Stimulated activated CD8-positive, alpha-beta memory T cell treated with anti-CD3 and anti-CD28 coated beads, Interleukin-4, amount 100 ng/mL, for 1 hour (primary cell): ENCODE data around the gene CEP192.
A peak's percentile ranks its signal among the peaks of the same experiment; 100 is the strongest.
"Not testable (repeated sequence)": the region's sequence is repeated elsewhere in the genome, so short reads cannot be mapped to it uniquely, and the experiment has no call there.

ENCODE experiments used
- DNase-seq, 2 donors: peaks; one replicate each; pipeline ENCODE4 v3.0.0-alpha.2; 2020; ENCODE audit warnings: low read depth in 2 of 2, low spot score in 1 of 2

Gene CEP192

DNA sequence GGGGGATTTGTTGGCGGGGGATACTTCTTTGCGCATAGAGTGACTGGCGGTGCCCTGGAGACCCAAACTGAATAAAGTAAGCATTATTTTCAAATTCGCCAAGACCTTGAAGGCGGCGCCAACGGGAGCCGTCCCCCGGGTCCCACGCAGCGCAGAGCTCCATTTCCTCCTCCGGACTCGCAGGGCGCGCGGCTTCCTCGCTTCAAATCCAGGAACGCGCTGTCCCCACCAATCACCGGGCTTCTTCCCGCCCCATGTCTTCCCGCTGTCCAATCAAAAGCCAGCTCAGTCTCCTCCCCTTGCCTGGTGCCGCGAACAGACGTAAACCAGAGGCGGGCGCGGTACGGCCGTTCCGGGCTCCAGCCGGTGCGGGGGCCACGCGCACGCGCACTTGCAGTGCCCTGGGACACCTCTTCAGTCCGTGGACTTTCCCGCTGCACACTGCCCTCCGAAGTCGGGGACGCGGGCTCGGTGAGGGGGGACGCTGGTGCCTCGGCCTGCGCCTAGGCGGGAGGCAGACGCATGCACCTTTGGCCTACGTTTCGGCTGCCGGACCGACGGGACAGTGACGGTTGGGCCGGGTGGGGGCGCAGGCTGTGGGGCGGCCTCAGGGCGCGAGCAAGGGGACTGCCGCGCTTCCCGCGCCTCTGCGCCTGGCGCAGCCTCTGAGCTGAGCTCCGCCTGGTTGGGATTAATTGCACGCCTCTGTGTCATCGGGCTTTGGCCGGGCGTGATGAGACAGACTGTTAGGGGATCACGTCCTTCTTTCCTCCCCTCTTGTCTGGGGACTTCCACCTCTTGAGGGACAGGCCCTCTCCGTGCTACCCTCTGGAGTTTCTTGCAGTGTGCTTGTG is at the start of gene CEP192:
TSS of gene CEP192 (plus strand) at position 396 of the 854 bp plus-strand sequence. CDS start 8,063 bp downstream, outside the sequence.
- DNase-seq = peak; percentile 90 to 93

DNA sequence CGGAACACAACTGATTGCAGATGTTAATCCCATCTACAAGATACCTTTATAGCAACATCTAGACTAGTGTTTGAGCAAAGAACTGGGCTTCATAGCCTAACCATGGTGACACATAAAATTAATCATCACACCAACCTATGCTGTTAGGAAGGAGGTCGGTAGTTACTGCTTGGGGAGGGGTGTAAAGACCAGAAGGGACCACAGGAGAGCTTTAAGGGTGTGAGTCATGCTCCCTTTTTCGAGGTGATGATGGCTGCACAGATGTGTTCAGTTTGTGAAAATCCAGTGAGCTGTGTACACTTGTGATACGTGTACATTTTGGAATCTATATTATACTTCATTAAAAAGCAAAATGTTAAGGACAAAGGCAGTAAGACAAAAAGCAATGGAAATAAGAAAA is 47.9 kb upstream of the CEP192 start:
- DNase-seq = no peak

DNA sequence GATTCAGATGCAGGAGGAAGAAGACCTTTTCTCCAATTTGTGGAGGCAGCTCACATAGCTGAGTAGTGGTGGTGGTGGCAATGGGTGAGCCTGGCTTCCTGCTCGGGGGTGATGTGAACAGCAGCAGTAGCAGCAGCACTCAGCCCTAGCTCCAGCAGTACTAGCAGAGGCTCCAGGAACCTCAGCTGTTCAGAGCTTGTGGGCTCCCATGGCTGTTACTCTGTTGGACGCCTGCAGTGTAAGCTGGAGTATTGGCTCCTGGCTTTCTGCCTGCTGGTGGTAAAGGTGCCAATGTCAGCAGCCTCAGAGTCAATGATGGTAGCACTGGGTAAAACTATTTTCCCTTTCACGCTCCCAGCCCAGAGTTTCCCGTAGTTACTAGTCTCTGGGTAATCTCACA is 46.5 kb upstream of the CEP192 start:
- DNase-seq = no peak

DNA sequence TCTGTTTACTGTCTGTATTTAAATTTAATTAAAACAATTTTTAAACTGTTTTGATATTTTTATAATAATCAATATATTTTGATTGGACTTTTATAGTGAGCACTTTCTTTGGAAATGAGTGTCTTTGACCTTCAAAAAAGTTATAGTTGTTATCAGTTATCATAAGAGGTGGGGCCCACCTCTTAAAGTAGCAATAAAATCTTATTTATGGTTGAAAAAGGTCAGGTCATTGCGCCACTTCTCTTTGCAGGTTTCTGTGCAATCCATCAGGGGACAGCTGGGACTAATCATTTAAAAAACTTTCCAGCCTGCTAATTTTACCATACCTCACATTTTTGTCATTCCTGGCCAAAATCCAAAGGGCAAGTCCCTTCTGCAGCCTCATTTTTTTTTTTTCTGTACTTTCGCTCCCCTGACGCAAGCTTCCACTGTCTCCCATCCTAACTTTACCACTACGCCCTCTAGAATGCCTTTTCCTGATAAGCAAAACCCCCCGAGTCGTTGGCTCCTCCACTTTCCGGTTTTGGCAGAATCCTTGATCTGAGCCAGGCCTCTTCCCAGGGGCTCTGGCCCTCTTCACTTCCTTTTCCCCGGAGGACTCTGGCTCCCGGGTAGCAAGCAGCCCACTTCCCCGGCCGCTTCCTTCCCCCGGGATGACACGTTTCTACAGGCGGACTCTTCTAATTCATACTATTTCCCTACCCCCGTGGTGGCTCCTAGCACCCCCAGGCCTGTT is 44.4 kb upstream of the CEP192 start:
- DNase-seq = no peak

DNA sequence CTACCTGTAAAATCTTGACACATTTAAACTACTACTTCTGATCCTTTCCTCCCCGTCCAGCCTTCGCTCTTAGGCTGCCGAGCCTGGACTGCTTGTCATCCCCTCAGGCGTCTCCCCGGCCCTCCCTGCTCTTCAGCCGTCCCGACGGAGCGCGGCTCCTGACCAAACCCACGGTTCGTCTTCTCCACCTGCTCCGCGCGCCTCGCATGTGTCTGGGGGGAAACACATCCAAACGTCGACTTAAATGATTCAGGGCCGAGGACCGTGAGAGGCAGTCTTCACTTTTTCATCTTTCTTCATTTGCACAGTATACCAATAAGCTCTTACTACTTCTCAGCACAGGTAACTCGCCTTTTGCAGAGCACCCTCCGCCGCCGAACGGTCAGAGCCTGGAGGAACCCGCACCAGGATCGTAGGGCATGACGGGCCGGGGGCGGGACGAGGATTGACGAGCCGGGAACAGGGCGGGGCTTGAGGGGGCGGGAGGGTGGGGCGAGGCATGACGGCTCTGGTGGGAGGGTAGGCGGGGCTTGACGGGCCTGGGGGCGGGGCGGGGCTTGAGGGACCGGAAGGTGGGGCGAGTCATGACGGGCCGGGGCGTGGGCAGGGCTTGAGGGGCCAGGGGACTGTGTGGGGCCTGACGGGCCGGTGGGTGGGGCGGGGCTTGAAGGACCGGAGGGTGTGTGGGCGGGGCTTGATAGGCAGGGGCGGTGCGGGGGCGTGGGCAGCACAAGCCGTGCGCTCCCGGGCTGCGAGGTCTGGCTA is 43.7 kb upstream of the CEP192 start, which contains the start of gene SEH1L:
TSS of gene SEH1L (plus strand) at position 727 of the 765 bp plus-strand sequence. CDS start 111 bp downstream, outside the sequence.
- peak; percentile 99 for DNase-seq

GRCh38 chr18:12948050-12948804 is 42.9 kb upstream of the CEP192 start:
- DNase-seq = peak; percentile 97 to 98

- no peak for DNase-seq
Measured at GRCh38 chr18:12958478-12958877, 32.7 kb upstream of the CEP192 start.

DNA sequence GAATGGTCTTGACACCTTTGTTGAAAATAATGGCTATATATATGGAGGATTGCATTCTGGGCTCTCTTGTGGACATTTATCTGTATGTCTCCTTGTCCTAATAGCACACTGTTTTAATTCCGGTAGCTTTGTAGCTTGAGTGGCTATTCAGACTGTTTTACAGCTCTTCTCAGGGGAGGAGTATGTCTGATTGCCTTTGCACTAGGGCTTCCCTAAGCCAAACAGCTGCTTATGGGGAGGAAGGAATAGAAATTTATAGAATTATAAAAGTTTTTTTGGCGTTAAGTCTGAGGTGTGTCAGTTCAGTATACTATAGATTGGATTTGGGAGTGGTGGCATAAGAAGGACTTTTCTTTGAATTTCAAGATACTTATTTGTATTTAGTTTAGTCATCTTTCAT is 30.8 kb upstream of the CEP192 start:
- no peak for DNase-seq

- no peak for DNase-seq
Measured at GRCh38 chr18:12960853-12961397, 30.2 kb upstream of the CEP192 start.

DNA sequence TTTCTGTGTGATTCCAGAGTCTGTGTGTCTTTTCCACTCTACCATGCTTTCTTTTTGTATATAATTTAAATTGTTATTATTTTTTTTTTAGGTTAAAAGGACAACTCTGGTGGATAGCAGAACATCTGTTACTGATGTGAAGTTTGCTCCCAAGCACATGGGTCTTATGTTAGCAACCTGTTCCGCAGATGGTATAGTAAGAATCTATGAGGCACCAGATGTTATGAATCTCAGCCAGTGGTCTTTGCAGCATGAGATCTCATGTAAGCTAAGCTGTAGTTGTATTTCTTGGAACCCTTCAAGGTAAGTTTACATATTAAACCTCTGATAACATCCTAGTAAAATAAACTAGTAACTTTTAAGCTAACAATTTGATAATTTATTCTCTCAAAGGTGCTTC is 28.1 kb upstream of the CEP192 start:
- no peak for DNase-seq

- DNase-seq = no peak
Measured at GRCh38 chr18:12968115-12968514, 23.0 kb upstream of the CEP192 start.

DNA sequence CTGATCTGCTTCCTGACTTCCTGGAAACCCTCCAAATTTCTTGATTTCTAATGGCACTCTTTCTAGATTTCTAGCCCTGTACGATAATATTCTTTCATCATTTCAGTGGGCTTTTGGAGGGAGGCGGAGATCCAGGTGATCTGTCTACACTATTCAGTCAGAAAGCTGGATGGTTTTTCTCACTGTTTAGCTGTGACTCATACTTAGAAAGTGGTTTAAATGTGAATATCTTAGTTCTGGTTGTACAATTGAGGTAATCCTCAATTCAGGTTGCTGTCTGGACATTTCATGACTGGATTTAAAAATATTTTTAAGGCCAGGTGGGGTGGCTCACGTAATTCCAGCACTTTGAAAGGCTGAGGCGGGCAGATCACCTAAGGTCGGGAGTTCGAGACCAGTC is 22.5 kb upstream of the CEP192 start:
- DNase-seq = no peak

GRCh38 chr18:12973562-12974213 is 17.5 kb upstream of the CEP192 start:
- no peak for DNase-seq

DNA sequence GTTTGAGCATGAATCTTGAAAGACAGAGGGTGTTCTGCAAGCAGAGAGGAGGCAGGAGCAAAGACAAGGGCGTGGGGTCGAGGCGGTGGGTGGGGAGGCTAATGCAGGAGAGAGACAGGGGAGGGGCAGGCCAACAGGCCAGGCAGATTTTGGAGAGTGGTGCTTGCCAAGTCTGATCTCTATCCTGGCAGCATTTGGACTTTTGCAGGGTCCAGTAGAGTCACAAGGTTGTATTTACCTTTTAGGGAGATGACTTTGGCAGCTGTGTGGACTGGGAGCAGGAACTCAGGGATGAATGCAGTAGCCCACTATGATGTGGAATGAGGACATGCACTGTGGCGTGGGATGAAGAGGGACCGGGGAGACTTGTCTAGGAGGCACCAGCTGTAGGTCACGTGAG is 15.7 kb upstream of the CEP192 start:
- no peak for DNase-seq

- DNase-seq = no peak
Measured at GRCh38 chr18:12976305-12976704, 14.9 kb upstream of the CEP192 start.

- DNase-seq = not testable (repeated sequence)
Measured at GRCh38 chr18:12980065-12980464, 11.1 kb upstream of the CEP192 start.

GRCh38 chr18:12989397-12990122 is 1.6 kb upstream of the CEP192 start:
- DNase-seq = no peak

DNA sequence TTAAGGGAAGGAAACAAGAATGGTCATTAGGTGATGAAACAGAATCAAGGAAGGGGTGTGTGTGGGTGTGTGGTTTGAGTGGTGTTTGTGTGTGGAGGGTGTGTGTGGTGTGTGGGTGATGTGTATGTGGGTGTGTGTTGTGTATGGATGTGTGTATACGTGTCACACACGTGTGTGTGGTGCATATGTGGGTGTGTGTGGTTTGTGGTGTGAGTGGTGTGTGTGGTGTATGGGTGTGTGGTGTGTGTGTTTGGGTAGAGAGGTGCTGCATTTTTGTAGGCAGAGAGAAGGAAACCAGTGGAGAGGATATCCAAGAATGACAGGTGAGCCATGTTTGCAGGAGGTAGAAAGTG is 1.1 kb upstream of the CEP192 start:
- DNase-seq = no peak

DNA sequence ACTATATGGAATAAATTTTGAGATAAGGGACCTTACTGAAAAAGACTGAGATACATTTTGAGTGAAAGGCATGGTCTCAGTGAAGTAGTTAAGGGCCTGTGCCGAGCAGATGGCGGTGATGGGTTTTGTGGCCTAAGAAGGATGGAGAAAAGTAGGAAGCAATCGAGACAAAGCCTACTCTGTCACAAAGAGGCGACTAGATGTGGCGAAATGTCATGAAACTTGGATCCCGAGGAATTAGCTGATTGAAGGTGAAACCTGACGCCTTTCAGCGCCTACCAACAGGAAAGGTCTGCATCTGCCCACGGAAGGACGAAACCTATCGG is 558 bp upstream of the CEP192 start:
- no peak for DNase-seq

DNA sequence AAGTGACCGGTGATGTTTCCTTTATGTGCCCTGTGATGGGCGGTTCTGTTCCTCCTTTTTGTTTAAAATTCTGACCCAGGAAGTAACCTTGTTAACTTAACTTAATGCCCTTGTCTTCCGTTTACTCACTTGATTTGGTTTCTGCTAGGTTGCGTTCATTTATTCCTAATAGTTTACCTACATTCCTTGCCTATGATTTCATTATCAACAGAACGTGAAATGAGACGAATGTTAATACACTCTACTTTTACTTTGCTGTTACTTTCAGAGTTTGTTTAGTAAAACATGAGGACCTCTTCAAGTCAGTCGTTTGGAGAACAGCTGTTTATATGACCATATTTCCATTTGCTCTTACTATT is 638 bp downstream of the CEP192 start:
- DNase-seq = no peak
